ENCODE results near the gene LYPLA2.
"Not testable (repeated sequence)": the region's sequence is repeated elsewhere in the genome, so short reads cannot be mapped to it uniquely, and the experiment has no call there.

Gene LYPLA2

DNA sequence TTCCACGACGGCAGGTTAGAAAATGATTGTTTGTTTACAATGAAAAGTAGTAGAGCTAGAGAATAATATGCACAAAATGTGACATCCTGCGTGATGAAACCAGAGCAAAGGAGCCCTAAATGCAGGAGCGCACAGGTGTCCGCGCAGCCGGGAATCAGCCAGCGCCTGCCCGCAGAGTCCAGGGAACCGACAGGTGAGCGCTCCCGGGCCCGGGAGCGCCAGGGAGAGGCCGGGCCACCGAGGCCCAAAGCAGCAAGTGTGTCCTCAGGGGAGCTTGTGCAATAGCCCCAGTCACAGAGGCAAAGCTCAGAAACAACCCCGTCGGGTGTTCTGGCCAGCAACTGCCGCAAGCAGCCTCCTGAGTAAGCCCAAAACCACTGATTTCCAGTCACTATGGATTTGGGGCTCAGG lies 10.4 kb downstream of the LYPLA2 start:
- no peak for FAIRE-seq

GRCh38 chr1:23801876-23802275 lies 10.9 kb downstream of the LYPLA2 start:
- no peak for FAIRE-seq

DNA sequence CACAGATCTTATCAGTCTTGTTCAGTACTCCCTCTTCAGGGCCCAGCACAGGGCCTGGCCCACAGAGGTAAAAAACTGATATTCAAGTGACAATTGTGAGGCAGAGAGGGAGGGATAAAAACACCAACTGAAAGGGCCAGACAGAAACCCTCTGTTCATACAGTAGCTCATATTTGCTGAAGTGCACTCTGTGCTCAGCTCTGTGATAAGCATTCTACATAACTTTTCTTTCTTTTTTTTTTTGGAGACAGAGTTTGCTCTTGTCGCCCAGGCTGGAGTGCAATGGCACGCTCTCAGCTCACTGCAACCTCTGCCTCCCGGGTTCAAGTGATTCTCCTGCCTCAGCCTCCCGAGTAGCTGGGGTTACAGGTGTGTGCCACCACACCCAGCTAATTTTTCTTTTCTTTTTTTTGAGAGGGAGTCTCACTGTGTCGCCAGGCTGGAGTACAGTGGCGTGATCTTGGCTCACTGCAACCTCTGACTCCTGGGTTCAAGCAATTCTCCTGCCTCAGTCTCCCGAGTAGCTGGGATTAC lies 11.9 kb downstream of the LYPLA2 start:
- not testable (repeated sequence) for FAIRE-seq

DNA sequence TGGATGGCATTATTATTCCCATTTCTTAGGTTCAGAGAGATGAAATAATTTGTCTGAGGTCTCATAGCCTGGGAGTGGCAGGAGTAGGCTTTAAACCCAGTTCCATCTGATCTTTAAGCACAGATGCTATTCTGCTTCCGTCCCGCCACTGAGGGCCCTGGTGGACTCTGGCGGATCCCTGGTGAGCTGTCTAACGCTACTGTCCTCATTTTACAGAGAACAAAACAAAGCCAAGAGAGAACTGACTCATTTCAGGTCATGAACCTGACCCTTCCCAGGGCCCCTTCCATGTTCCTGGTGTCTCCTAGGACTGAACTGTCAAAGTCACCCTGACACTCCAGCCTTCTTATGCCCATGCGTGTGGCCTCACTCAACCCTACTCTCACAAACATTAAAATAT lies 12.7 kb downstream of the LYPLA2 start:
- FAIRE-seq, result no peak

DNA sequence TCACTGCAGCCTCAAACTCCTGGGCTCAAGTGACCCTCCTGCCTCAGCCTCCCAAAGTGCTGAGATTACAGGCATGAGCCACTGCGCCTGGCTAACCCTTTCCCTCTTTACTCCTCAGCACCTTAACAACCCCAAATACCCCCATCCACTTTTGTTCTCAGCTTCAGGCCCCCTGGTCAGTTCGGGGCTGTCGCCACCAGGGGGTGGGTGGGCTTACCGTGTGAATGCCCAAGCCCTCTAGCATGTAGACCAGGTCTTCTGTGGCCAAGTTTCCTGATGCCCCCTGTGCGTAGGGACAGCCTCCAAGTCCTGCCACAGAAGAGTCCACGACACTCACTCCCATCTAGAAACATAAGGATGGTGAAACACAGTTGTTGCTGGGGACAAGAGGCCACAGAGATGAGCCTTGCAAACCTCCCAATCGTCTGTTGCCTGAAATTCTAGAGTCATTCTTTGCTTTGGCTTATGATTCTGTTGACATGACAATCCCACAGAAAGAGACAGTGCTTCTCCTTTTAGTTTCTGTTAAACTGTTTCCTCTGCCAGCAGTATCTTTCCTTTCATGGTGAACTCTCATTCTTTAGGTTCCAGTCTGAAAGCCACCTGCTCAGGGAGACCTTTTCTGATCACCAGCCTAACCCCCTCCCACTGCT lies 13.4 kb downstream of the LYPLA2 start:
- FAIRE-seq, result no peak

DNA sequence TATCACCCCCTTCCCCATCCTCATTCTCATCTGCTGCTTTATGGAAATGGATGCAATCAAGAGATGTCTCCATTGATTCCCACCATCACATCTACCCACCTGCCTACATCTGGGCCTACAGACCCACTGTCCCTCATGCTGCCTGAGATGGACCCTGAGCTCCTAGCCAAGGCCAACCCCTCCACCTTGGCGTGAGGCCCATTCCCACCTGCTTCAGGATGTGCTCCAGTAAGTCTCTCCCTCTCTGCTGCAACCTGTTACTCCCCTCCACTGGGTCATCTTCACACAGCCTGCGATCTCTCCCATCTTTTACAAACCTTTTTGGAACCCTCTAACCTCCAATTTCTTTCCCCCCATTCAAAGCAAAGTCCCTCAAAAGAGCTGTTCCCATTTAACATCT lies 14.1 kb downstream of the LYPLA2 start:
- no peak for FAIRE-seq

GRCh38 chr1:23806280-23806679 lies 15.3 kb downstream of the LYPLA2 start:
- no peak for FAIRE-seq

DNA sequence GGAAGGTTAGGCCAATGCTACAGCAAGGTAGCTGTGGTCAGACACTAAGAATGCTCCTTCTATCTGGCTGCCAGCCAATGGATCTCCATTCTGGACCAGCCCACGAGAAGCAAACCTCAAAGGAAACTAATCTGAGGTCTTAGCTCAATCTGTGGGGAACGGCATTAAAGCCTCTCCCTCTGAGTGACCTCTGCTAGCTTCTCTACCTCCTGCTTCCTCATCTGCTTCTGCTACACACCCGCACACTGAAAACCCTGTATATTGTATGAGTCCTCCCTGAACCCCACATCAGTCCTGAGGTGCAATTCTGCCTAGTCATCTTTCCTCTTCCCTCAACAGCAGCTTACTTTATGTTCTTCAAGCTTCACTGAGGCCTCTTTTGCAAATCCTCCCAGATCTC lies 16.5 kb downstream of the LYPLA2 start:
- no peak for FAIRE-seq

- no peak for FAIRE-seq
Observed at GRCh38 chr1:23809751-23810171, 18.8 kb downstream of the LYPLA2 start.

DNA sequence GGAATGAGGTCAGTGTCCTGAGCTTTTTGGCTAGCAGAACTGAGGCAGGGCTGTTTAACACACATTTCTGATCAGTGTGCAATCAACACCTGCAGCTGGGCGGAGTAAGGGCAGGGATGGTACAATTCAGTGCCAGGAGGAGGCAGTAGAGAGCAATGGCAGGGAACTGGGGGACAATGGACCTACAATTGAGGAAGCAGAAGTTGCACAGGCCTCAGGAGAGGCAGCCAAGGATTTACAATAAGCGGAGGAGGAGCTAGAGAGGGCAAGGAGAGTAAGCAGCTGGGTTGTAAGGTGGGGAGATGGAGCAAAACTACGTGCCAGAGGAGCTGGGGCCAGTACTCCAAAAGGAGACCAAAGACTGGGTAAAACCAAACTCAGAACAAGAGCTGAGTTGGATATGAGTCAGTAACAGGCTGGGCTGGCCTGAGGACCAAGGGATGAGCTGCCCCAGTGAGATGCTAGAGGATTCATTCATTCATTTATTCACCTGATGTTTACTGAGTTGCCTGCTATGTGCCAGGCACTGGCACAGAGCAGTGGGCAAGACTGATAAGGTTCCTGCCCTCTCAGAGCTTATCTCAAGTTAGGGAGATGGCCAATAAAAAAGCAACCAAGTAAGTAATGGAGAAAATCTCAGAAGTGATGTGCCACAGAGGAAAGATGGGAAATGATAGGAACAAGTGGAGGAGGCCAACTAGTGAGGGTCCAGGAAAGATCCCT lies 20.0 kb downstream of the LYPLA2 start:
- FAIRE-seq, result no peak

DNA sequence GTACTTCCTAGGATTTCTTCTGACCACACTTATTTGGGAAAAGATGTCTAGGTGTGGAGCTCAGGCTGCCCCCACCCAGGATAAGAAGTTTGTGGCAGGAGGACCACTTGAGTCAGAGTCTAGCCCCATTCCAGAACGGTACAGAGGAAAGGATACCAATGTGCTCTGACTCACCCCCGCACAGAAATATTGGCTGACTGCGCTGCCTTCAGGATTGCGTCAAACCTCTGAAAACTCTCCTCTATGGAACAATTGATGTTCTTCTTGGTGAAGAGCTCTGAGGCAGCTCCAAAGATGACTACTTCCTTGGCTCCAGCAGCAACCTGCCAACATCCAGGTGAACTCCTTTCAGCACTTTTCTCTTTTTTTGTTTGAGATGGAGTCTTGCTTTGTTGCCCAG lies 23.1 kb downstream of the LYPLA2 start:
- no peak for FAIRE-seq

- no peak for FAIRE-seq
Observed at GRCh38 chr1:23816361-23816760, 25.4 kb downstream of the LYPLA2 start.

DNA sequence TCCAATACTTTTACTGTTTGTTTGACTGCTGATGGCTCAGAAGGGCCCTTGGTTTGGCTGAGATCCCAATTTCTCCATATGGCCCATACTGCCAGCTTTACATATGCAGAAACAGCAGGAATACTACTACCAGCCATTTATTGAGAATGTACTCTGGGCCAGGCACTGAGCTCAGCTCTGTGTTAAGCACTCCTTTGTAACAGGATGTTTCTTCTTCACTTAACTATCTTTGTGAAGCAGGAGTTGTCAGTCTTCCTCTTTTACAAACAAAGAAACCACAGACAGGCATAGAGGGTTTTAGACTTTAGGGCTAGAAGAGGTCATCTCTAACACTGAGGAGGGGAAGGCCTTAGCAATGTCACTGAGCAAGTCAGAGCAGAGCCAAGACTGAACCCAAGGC lies 26.0 kb downstream of the LYPLA2 start:
- FAIRE-seq, result no peak

- no peak for FAIRE-seq
Observed at GRCh38 chr1:23817633-23818032, 26.7 kb downstream of the LYPLA2 start.

- FAIRE-seq, result no peak
Observed at GRCh38 chr1:23823767-23824166, 32.8 kb downstream of the LYPLA2 start.

DNA sequence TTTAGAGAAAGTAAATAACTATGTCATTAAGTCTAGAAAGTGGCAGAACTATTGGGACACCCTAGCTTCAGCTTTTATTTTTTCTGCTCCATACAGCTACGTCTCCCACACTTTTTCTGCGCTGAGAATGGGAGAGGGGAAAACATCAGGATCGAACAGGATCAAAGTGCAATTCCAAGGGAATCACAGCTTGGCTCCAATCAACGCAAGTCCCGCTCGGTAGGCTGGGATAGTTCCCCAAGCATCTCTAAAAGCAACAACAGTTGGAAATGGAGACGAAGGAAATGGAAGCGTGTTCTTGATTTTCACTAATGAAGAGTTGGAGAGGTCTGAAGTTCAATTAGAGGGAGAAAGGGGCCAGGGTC lies 33.7 kb downstream of the LYPLA2 start:
- no peak for FAIRE-seq

DNA sequence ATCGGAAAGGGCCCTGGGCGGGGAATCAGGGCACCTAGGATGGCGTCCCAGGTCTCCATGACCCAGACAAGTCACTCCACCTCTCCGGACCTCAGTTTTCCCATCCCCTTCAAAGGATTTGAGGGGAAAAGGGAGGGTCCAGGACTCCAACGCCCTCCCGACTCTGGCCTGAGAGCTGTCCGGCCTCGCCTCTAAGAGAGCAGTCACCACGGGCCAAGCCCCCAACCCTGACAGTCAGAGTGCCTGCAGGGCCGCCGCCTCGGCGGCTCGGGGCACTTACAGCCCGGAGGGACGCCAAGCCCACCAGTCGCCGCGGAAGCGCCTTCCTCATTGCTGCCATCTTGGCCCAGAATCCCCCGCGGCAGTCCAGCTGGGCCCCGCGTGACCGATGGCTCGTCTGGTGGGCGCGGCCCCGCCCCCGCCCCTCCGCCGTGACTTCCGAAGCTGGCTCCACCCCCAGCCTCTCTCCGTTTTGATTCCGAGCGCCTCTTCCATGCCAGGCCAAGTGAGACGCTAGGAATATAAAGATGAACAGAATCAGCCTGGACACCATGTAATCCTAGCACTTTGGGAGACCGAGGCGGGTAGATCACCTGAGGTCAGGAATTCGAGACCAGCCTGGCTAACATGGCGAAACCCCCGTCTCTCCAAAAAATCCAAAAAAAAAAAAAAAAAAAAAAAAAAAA lies 34.3 kb downstream of the LYPLA2 start, which contains the start of gene HMGCL:
TSS of gene HMGCL (minus strand) at position 354 of the 686 bp plus-strand sequence. CDS start at position 340, 14 bp downstream.
- FAIRE-seq, result no peak

GRCh38 chr1:23825762-23826522 lies 35.0 kb downstream of the LYPLA2 start:
- FAIRE-seq, result no peak

GRCh38 chr1:23826590-23826989 lies 35.6 kb downstream of the LYPLA2 start:
- FAIRE-seq, result not testable (repeated sequence)

DNA sequence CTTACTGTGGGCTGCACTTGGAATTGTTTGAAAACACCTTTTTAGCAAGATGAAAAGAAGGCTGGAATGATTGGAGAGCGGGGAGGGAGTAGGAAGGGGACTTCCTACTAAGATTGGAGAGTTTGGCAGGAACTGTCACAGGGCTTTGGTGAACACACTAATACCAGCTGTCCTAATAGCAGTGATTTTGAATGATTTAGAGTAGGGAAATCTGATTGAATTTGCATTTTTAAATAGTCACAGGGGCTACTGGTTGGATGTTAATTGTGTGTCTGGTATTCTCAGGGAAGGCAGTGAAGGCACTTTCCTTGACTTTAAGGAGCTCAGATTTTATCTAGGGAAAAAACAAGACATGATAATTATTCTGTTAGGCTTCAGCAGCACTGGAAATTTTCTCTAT lies 36.8 kb downstream of the LYPLA2 start:
- no peak for FAIRE-seq

DNA sequence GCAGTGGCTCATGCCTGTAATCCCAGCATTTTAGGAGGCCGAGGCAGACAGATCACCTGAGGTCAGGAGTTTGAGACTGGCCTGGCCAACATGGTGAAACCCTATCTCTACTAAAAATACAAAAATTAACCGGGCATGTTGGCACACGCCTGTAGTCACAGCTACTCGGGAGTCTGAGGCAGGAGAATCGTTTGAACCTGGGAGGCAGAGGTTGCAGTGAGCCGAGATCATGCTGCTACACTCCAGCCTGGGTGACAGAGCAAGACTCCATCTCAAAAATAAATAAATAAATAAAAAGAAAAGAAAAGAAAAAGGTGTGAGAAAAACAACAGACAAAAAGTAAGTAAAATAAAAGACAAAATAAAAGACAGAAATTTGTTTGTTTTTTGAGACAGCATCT lies 43.2 kb downstream of the LYPLA2 start:
- not testable (repeated sequence) for FAIRE-seq

DNA sequence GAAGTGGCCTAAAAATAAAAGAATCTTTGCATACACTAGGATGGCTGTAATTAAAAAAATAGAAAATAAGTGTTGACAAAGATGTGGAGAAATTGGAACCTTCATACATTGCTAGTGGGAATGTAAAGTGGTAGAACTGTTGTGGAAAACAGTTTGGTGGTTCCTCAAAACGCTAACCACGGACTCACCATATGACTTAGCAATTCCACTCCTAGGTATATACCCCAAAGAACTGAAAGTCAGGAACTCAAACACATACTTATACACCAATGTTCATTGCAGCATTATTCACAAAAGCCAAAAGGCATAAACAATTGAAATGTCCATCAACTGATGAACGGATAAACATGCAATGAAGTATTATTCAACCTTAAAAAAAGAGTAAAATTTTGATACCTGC lies 45.1 kb downstream of the LYPLA2 start:
- FAIRE-seq, result no peak

GRCh38 chr1:23837908-23838307 lies 47.0 kb downstream of the LYPLA2 start:
- no peak for FAIRE-seq

All from endometrium (tissue), 2 donors.